HG02970 (cell line): ENCODE results near the gene COPG2.
"Not testable (repeated sequence)": the region's sequence is repeated elsewhere in the genome, so short reads cannot be mapped to it uniquely, and the experiment has no call there.

Experiments
- ATAC-seq: cut with Tn5 transposase; IDR thresholded peaks from one replicate; pipeline ENCODE4 v1.9.1; 2021; ENCODE audit warnings: mild to moderate bottlenecking, moderate library complexity, moderate number of reproducible peaks; ENCODE audit not compliant: unreplicated experiment, low FRiP score

The COPG2 gene

DNA sequence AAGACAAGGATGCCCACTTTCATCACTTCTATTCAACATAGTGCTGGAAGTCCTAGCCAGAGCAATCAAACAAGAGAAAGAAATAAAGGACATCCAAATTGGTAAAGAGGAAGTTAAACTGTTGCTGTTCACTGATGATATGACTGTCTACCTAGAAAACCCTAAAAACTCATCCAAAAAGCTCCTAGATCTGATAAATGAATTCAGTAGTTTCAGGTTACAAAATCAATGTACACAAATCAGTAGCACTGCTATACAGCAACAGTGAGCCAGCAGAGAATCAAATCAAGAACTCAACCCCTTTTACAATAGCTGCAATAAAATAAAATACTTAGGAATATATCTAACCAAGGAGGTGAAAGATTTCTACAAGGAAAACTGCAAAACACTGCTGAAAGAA is 98.4 kb downstream of the COPG2 start:
- ATAC-seq: not testable (repeated sequence)

DNA sequence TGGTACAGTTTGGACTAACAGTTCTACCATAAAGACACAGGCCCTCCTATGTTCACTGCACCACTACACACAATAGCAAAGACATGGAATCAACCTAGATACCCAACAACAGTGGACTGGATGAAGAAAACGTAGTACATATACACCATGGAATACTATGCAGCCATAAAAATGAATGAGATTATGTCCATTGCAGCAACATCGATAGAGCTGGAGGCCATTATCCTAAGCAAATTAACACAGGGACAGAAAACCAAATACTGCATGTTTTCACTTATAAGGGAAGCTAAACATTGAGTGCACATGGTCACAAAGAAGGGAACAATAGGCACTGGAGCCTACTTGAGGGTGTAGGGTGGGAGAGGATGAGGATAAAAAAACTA is 101.7 kb downstream of the COPG2 start:
- ATAC-seq: no peak

DNA sequence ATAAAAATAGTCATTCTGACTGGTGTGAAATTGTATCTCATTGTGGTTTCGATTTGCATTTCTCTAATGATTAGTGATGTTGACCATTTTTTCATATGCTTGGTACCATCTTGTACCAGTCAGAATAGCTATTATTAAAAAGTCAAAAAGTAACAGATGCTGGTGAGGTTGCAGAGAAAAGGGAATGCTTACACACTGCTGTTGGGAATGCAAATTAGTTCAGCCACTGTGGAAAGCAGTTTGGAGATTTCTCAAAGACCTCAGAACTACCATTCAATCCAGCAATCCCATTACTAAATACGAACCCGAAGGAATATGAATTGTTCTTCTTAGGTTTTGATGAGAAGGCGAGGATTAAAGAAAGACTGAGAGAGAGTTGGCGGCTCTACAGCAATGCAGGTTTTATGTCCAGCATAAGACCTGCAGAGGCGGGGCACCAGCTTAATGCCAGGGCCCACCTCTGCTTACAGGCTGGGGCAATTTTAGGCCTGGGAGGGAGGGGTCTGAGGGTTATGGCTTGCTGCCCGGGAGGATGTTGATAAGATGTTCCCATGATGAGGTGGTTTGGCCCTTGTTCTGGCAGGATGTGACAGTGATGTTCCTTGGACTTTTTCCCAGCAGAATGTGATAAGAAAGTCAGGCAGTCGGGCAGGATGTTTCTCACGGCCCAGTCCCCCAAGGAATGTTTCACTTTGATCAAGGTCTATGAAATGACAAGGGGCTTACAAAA is 102.2 kb downstream of the COPG2 start:
- ATAC-seq: no peak

DNA sequence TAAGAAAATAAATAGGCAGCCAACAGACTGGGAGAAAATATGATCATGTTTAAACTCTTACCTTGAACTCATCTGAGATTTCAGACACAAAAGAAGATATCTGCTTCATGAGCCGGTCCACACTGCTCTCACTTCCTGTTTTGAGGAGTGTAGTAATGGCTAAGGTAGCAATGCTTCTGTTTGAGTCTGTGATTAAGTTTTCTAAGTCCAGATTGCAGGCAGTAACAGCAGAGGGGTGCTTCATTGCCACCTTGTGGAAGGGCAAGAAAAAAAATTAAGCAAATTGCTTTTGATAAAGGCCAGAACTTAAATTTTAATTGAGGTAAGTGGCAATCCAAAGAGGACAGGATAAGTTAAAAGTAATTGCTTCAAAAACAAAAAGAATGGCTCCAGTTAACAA is 107.6 kb downstream of the COPG2 start:
- ATAC-seq: no peak

DNA sequence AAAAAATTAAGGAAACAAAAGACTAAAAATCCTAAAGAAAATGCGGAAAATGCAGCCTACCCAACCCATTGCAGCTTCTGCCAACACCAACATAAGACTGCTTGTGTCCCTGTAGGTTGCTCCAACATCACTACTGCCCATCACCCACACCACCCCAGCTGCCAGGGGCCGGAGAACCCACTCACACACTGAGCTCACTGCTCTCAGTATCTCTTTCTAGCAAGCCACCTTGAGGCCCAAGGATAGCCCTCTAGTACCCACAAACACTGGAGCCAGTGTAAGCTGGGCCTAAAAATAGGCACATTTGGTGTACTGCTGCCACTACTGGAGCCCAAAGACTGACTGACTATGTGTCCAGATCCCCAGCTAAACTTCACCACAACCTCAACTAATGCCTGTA is 109.4 kb downstream of the COPG2 start:
- no peak for ATAC-seq

DNA sequence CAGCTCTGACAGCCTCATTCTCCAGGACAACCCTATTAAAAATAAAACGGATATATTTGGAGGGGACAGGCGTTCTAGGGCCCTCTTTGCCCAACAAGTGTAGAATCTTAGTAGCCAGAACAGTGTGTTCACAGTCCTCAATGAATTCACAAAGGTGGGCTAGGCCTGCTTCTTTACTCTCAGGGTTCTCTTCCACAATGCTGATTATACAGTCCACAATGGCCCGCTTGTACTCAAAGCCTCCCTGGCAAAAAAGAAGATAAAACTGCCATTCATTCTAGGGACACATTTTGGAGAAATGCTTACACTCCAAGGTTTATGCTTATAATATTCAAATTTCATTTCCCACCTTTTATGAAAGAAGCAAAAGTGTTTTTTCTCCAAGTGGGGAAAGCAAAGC is 114.1 kb downstream of the COPG2 start:
- ATAC-seq: no peak

DNA sequence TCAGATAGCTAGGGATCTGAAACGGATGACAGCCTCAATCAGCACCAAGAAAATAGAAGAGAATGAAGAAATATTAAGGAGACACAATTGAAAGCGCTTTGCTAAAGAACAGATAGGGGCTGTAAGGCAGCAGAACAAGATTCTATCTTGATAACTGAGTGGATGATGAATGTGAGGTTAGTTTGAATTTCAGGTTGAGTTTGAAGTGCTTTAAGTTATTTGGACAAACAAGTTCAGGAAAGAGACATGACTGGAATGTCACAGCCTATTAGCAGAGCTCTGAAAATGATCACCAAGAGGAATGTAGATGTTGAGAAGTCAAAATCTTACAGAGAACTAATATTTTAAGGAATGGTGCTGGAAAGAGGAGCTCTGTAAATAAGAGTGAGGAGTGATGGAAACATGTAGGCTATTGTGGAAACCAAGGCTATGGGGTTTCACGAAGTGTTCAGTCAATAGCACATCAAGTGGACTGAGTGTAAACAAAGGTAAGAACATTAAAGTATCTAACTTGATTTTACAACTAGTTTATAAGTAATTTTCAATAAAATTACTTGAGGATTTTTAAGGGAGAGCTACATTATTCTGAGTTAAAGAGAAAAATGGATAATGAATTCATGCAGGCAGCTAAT is 115.0 kb downstream of the COPG2 start:
- no peak for ATAC-seq

DNA sequence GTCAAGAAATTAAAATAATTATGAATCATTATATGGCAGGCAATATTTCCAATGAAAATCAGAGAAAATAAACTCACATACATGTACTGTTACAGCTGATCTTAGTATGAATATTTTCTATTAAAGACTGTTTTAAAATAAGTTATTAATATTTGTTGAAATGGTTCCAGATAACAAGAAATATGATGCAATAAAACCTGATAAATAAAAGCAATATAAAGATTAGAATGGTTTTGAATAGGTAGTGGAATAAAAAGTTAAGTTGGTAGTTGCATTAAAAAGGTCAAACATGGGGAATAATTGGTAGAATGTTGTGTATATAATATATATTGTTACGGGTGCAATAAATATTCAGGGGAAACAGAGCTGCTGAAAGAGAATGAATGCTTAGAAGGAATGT is 124.2 kb downstream of the COPG2 start:
- ATAC-seq: no peak

DNA sequence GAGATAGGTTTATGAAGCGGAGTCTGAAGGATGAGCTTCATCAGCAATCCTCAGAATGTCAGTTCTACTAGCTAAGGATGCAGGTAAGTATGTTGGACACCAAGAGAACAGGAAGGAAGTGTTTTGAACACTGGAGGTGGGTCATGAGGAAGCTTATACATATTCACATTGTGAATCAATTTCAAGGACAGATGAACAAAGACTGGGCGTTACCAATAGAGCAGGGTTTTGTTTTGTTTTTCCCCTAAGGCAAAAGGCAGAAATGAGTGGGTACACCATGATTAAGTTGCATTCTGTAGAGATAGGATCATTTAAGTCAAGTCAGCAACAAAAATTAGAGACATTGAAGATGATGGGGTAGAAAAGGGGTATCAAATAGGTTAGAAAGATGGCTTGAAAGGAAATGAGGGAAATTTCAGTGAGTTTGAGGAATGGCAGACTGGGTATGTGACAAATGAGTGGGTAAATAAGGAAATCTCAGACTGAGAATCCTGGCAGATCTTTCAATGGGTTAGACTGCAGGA is 125.0 kb downstream of the COPG2 start:
- ATAC-seq: no peak

DNA sequence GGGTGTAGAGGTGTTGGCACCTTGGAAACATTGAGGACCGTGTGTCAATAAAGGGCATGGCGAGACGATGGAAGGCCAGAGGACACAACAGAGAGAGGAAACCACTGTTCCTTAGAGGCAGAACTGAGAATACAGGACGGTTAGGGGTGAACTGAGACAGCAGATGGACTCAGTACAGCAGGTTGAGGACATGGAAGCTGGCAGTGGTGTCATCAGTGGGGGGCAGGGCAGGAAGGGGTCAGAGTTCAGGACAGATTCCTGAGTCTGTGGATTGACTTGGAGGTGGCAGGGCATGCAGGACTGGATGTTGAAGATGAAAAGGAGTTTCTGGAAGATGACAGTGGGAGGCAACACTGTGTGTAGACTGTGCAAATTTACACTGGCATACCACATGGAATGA is 126.3 kb downstream of the COPG2 start:
- not testable (repeated sequence) for ATAC-seq

DNA sequence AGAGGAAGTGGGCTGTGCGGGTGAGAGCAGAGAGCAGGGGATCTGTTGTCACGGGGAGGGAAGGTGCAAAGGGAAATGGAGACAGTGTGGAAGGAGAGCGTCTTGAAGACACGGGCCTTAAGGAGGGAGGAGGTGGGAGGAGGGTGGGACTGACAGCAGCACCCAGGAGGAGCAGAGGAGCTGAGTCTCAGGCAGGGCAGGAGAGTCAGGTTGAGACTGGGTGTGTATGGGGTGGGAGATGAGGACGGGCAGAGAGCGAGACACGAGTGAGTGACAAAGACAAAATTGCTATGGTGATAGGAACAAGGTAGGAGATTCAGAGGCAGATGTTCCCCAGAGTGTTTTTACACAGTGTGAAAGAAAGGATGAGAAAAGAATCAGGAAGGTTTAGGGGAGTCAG is 127.3 kb downstream of the COPG2 start:
- not testable (repeated sequence) for ATAC-seq

DNA sequence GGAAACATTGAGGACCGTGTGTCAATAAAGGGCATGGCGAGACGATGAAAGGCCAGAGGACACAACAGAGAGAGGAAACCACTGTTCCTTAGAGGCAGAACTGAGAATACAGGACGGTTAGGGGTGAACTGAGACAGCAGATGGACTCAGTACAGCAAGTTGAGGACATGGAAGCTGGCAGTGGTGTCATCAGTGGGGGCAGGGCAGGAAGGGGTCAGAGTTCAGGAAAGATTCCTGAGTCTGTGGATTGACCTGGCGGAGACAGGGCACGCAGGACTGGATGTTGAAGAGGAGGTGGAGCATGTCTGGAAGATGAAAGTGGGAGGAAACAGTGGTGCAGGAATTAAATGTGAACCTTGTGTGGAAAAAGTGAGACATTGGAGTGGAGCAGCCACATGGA is 130.7 kb downstream of the COPG2 start:
- ATAC-seq: not testable (repeated sequence)

DNA sequence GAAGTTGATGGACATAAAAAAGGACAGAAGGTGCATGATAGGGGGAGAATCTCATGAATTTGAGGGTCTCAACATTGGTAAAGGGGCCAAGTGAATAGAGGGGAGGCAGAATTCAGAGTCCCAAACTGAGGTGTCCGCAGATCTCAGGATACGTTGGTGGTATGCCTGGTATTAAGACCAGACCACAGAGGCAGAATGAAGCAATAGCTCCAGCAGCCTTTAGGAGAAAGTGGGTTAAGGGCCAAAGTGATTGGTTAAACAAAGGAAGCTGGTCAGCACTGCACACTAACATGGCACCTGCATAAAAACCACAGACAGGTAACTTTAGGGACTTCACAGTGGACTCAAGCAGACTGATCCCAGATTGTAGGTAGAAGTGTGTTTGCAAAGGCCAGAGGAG is 139.1 kb downstream of the COPG2 start:
- ATAC-seq: no peak

DNA sequence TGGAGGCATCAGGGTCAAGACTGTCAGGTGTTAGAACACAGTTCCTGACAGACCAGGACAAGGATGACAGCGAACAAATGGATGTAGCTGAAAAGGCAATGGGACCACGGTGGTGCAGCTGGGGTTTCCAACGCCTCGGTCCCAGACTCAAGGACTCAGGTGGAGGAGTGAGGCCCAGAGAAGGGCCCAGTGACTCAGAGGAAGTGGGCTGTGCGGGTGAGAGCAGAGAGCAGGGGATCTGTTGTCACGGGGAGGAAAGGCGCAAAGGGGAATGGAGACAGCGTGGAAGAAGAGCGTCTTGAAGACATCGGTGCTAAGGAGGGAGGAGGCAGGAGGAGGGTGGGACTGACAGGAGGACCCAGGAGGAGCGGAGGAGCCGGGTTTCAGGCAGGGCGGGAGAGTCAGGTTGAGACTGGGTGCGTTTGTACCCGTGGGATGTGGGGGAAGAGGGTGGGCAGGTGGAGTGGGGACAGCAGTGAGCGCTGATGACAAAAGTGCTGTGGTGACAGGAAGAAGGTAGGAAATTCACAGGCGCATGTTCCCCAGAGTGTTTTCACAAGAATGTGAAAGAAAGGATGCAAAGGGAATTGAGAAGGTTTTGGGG is 140.7 kb downstream of the COPG2 start:
- not testable (repeated sequence) for ATAC-seq

DNA sequence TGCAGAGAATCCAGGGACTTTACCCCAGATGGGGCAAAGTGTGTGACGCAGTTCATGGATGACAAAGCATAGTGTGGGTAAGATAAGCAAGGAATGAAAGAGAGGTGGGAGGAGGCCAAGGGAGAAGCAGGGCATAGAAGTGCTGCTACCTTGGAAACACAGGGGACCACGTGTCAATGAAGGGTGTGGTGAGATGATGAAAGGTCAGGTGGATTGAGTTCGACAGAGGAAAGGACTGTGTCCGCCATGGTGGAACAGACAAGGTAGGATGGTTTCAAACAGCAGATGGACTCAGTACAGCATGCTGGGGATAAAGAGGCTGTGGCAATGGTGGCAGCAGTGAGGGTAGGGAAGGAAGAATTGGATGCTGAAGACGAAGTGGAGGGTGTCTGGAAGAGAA is 143.9 kb downstream of the COPG2 start:
- no peak for ATAC-seq

DNA sequence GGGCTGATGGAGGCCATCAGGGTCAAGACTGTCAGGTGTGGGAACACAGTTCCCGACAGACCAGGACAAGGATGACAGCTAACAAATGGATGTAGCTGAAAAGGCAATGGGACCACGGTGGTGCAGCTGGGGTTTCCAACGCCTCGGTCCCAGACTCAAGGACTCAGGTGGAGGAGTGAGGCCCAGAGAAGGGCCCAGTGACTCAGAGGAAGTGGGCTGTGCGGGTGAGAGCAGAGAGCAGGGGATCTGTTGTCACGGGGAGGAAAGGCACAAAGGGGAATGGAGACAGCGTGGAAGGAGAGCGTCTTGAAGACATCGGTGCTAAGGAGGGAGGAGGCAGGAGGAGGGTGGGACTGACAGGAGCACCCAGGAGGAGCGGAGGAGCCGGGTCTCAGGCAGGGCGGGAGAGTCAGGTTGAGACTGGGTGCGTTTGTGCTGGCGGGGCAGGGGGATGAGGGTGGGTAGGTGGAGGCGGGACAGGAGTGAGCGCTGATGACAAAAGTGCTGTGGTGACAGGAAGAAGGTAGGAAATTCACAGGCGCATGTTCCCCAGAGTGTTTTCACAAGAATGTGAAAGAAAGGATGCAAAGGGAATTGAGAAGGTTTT is 144.9 kb downstream of the COPG2 start:
- ATAC-seq: not testable (repeated sequence)

DNA sequence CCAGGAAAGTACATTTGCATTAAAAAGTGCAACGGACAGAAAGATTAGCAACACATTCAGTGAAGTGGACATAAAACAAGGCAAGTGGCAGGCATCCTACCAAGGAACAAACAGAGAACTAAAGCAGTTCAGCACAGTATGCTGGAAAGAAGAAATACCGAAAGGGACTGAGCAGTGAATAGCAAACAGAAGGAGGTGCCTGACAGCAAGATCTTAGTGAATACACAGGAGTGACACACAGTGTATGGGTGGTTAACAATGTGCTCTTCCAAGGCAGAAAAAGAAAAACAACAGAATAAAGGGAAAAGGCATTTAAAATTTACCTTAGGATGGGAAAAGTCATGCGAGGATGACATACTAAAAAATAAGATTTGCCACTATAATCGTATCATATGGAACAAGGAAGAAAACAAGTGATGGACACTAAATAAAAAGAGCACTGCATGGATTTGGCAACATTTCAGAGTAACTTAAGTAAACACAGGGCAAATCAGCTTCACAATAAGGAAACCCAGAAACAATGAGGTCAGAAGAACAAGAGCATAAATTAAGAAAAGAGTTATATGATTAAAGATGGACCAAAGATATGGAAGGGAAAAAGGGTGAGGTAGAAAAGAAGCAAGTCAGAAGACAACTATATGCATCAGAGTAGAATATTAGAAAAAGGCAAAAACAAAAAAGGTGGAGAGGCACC is 147.1 kb downstream of the COPG2 start:
- ATAC-seq: no peak

DNA sequence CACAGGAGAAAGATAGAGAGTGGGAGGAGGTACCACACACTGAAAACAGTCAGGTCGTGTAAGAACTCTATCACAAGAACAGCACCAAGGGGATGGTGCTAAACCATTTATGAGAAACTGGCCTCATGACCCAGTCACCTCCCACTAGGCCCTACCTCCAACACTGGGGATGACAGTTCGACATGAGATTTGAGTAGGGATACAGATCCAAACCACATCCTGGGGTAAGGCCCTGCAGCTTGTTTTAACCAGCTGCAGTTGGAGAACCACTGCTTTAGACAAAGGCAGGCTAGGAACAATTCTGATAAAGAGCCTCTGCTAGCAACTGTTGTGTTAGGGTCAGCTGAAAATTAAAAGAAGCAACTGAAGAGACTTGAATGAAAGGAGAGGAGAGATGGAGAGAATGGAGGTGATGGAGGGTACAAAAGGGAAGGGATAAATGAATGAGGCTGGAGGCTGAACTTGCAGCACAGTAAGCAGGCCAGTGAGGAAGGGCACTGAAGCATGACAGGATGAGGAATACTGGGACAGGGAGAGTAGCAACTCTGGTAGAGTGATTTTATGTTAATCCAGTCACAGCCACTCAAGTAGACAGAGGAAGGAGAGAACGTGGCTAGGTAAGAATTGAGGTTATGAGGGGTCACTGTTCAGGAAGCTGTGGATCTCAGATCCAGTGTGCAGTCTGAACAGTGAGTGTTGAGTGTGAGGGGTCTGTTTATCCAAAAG is 153.1 kb downstream of the COPG2 start:
- no peak for ATAC-seq

DNA sequence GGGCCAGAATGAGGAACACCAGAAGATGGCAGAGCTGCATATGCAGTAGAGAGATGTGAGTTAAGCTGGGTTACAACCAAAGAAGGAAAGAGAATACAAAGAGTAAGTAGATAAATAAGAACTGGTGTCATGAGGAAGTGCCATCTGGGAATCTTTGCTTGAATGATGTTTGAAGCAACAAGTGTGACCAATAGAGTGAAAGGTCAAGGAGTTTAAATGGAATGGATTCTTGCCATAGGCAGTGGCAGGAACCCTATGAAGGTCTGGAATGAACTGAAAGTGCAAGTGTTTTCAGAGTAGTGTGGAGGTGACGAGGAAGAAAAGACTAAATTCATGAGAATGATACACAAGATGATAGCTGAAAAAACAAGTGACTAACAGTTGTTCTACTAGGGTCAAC is 155.1 kb downstream of the COPG2 start:
- no peak for ATAC-seq

DNA sequence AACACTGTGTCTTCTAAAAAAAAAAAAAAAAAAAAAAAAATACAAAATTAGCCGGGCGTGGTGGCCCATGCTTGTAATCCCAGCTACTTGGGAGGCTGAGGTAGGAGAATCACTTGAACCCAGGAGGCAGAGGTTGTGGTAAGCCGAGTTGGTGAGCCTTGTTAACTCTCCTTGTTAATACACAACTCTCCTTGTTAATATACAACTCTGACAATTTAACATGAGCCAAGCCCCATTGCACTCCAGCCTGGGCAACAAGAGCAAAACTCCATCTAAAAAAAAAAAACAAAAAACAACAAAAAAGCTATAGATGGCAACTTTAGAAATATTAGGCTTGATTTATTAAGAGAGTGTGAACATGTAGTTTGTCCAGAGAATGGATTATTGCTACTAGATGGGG is 156.5 kb downstream of the COPG2 start:
- not testable (repeated sequence) for ATAC-seq
